Measurements from ENCODE around the gene CAMTA2.
"Not testable (repeated sequence)": the region's sequence is repeated elsewhere in the genome, so short reads cannot be mapped to it uniquely, and the experiment has no call there.

CAMTA2 gene, protein sequence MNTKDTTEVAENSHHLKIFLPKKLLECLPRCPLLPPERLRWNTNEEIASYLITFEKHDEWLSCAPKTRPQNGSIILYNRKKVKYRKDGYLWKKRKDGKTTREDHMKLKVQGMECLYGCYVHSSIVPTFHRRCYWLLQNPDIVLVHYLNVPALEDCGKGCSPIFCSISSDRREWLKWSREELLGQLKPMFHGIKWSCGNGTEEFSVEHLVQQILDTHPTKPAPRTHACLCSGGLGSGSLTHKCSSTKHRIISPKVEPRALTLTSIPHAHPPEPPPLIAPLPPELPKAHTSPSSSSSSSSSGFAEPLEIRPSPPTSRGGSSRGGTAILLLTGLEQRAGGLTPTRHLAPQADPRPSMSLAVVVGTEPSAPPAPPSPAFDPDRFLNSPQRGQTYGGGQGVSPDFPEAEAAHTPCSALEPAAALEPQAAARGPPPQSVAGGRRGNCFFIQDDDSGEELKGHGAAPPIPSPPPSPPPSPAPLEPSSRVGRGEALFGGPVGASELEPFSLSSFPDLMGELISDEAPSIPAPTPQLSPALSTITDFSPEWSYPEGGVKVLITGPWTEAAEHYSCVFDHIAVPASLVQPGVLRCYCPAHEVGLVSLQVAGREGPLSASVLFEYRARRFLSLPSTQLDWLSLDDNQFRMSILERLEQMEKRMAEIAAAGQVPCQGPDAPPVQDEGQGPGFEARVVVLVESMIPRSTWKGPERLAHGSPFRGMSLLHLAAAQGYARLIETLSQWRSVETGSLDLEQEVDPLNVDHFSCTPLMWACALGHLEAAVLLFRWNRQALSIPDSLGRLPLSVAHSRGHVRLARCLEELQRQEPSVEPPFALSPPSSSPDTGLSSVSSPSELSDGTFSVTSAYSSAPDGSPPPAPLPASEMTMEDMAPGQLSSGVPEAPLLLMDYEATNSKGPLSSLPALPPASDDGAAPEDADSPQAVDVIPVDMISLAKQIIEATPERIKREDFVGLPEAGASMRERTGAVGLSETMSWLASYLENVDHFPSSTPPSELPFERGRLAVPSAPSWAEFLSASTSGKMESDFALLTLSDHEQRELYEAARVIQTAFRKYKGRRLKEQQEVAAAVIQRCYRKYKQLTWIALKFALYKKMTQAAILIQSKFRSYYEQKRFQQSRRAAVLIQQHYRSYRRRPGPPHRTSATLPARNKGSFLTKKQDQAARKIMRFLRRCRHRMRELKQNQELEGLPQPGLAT

DNA sequence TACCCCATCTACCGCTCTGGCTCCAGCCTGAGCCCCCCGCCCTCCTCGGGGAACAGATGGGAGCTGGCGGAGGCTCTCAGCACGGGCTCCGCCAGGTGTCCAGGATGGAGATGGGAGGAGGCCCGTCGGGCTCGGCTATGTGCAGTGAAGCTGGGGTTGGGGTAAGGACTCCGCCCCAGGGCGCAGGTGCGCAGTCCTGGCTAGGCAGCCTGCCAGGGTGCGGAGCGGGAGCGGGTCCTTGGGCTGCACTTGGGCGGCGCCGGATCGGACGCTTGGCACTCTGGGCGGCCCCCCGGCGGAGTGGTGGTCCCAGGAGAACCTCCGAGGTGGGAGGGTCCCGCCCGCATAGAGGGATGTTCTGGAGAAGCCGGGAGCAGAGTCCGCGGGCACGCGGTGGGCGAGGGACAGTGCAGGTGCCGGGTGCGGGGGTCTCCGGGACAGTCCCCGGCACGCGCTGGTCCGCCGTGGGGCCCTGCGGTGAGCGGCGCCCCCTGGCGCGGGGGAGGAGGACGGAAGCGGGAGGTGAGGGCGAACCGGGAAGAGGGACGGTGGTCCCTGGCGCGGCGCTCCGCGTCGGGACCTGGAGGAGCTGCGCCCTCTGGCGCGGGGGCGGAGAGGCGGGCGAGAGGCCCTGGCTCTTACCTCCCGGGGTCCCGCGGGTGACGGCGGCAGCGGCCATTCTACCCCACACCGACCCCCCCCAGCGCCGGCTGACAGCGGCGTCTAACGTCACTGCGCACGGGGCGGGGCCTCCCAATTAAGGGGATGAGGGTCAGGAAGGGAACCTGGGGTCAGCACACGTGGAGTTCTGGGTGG lies at the start of gene CAMTA2:
Gene CAMTA2 (minus strand): TSS at position 725 of the 816 bp plus-strand sequence. CDS start 1,453 bp downstream, outside the sequence.
- H3K4me3 Mint-ChIP-seq, result peak within 1 kb of the TSS; percentile 93
- H3K27ac Mint-ChIP-seq, result peak within 1 kb of the TSS; percentile 97
- H3K36me3 Mint-ChIP-seq (ENCODE audit: low read depth), result peaks cover 70% of the 10 kb centered on the region
- DNase-seq, result peak; percentile 94
- peaks cover 52% of the 10 kb centered on the region for H3K4me1 Mint-ChIP-seq (ENCODE audit: low read depth)
- H3K27me3 Mint-ChIP-seq, result no peaks in the 10 kb centered on the region
- no peaks in the 10 kb centered on the region for H3K9me3 Mint-ChIP-seq

DNA sequence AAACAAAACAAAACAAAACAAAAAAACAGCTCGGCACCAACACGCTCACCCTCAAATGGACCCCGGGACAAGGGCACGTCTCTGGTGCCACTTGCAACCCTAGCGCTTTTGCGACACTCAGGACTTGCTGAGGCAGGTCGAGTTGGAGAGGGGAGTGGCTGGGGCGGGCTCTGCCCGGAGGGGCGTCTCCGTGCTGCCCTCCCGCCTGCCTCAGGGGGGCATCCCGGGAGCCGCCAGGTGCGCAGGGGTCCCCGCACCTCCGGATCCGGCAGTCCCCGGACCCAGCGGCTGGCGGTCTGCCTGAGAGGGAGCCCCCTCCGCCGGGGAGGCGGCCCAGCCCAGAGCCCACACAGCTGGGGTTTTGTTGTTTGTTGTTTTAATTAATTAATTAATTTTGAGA lies 47.8 kb upstream of the CAMTA2 start, which contains the start of gene SLC52A1:
Gene SLC52A1 (minus strand): TSS at position 112 of the 400 bp plus-strand sequence. CDS start 820 bp downstream, outside the sequence.
- H3K9me3 Mint-ChIP-seq, result no peaks in the 10 kb centered on the region
- H3K4me3 Mint-ChIP-seq, result no peak within 1 kb of the TSS
- DNase-seq, result no peak
- peaks cover 25% of the 10 kb centered on the region for H3K4me1 Mint-ChIP-seq (ENCODE audit: low read depth)
- H3K27ac Mint-ChIP-seq, result no peak within 1 kb of the TSS
- no peaks in the 10 kb centered on the region for H3K36me3 Mint-ChIP-seq (ENCODE audit: low read depth)
- peaks cover 4% of the 10 kb centered on the region for H3K27me3 Mint-ChIP-seq

DNA sequence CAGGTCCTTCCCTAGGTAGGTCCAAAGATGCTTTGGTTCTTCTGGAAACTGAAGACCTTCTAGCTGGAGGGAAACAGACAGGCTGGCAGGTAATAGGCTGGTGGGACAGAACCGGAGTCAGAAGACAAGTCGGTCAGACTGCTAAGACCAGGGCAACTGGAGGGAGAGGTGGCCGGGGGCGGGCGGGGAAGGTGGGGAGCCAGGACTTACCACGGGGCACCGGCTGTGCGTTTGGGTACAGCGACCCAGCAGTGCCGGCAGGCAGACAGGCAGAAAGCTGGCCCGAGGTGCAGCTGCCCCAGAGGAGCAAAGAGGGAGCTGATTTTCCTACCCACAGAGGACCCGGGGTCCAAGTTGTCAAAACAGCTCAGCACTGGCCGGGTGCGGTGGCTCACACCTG lies 47.2 kb upstream of the CAMTA2 start:
- H3K4me3 Mint-ChIP-seq, result no peak overlapping the region
- H3K27ac Mint-ChIP-seq, result no peak overlapping the region
- no peaks in the 10 kb centered on the region for H3K9me3 Mint-ChIP-seq
- H3K36me3 Mint-ChIP-seq (ENCODE audit: low read depth), result no peaks in the 10 kb centered on the region
- peaks cover 27% of the 10 kb centered on the region for H3K4me1 Mint-ChIP-seq (ENCODE audit: low read depth)
- H3K27me3 Mint-ChIP-seq, result peaks cover 4% of the 10 kb centered on the region
- DNase-seq, result no peak

DNA sequence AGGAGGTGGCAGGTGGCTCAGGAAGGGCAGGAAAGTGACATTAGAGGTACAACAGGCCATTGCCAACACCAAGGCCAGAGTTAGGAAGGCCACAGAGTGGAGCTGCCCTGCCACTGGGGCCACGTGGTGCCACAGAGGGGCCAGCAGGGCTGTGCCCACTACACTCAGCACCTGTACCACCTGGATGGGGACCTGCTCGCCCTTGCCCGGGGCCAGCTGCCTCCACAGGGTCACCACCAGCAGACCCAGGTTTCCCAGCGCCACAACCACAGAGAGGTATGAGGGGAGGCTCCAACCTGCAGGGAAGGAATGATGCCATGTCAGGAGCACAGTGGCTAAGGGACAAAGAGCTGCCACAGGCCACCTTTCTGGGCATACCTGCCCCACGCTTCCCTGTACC lies 46.6 kb upstream of the CAMTA2 start:
- H3K9me3 Mint-ChIP-seq, result no peaks in the 10 kb centered on the region
- no peak overlapping the region for H3K27ac Mint-ChIP-seq
- no peak overlapping the region for H3K4me3 Mint-ChIP-seq

GRCh38 chr17:5033352-5034015 lies 46.0 kb upstream of the CAMTA2 start:
- H3K4me3 Mint-ChIP-seq, result no peak overlapping the region
- no peak for DNase-seq
- no peak overlapping the region for H3K27ac Mint-ChIP-seq
- H3K27me3 Mint-ChIP-seq, result peaks cover 4% of the 10 kb centered on the region
- H3K4me1 Mint-ChIP-seq (ENCODE audit: low read depth), result peaks cover 27% of the 10 kb centered on the region
- no peaks in the 10 kb centered on the region for H3K36me3 Mint-ChIP-seq (ENCODE audit: low read depth)
- H3K9me3 Mint-ChIP-seq, result no peaks in the 10 kb centered on the region

More for the DNA sequence above, 46.6 kb upstream of the CAMTA2 start:
- Mint-ChIP-seq H3K36me3 (ENCODE audit: low read depth) (no peaks in the 10 kb centered on the region), H3K4me1 (ENCODE audit: low read depth) (peaks cover 27% of the 10 kb centered on the region), H3K27me3 (peaks cover 4% of the 10 kb centered on the region)
- DNase-seq, result no peak

DNA sequence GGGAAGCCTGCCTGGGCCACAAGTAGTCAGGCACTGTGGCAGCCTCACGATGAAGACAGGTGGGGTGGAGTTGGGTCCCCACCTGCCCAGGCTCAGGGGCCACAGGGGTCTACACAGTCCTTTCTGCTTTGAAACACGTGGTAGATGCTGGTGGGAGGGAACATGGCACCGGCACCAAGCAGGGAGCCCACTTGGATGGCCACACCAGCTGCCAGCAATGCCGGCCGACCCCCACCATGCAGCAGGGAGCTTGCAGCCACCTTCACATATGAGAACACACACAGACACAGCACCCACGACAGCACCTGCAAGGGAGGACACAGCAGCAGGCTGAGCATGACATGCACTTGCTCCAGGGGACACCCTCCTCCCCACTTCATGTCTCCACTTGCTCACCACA lies 45.4 kb upstream of the CAMTA2 start:
- Mint-ChIP-seq H3K4me1 (ENCODE audit: low read depth) (peaks cover 27% of the 10 kb centered on the region), H3K27ac (no peak overlapping the region)

DNA sequence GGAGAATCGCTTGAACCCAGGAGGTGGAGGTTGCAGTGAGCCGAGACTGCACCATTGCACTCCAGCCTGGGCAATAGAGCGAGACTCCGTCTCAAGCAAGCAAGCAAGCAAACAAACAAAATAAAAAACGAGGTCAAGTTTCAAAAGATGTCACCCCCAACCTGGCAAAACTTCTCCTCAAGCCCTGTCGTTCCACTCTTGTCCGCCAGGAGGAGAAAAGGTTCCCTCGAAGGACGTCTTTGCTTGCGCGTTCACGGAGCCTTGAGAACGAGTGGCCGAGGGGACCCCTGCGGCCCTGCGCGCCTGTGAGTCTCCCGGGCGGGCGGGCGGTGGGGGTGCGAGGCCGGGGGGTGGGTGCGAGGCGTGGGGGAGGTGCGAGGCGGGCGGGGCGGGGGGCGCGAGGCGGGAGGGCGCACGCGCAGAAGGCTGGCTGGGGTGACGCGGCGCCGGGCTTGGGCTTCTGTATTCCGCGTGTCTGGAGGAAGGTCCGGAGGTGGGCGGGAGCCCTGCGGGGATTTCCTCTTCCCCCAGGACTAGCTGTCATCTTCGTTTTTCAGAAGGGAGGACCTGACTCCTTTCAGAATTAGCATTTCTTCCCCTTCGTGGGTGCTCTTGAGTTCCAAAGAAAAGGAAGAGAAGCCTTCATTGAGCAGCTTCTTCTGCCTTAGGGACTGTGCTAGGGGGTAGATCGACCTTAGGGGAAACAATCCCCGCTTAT lies 44.0 kb upstream of the CAMTA2 start:
- peaks cover 4% of the 10 kb centered on the region for H3K27me3 Mint-ChIP-seq
- H3K27ac Mint-ChIP-seq, result peak overlapping the region; percentile 86
- H3K9me3 Mint-ChIP-seq, result no peaks in the 10 kb centered on the region
- H3K36me3 Mint-ChIP-seq (ENCODE audit: low read depth), result no peaks in the 10 kb centered on the region
- peak overlapping the region; percentile 72 for H3K4me3 Mint-ChIP-seq
- H3K4me1 Mint-ChIP-seq (ENCODE audit: low read depth), result peaks cover 27% of the 10 kb centered on the region
- peak; percentile 88 for DNase-seq

More for the DNA sequence above, 45.4 kb upstream of the CAMTA2 start:
- H3K36me3 Mint-ChIP-seq (ENCODE audit: low read depth), result no peaks in the 10 kb centered on the region
- no peak overlapping the region for H3K4me3 Mint-ChIP-seq
- no peaks in the 10 kb centered on the region for H3K9me3 Mint-ChIP-seq
- H3K27me3 Mint-ChIP-seq, result peaks cover 4% of the 10 kb centered on the region
- no peak for DNase-seq

DNA sequence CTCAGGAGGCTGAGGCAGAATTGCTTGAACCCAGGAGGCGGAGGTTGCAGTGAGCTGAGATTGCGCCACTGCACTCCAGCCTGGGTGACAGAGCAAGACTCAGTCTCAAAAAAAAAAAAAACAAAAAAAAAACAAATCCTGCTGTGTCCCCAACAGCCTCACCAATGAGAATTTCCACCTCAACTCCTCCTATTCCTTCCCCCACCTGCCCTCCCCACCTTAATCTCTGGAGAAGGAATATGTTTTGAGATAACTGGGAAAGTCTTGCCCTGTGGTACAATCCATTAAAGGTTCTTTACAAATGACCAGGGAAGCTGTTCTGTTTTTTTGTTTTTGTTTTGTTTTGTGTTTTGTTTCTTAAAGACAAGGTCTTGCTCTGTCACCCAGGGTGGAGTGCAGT lies 42.7 kb upstream of the CAMTA2 start:
- H3K4me1 Mint-ChIP-seq (ENCODE audit: low read depth), result peaks cover 27% of the 10 kb centered on the region
- H3K9me3 Mint-ChIP-seq; H3K36me3 Mint-ChIP-seq (ENCODE audit: low read depth); H3K4me3 Mint-ChIP-seq; DNase-seq; H3K27me3 Mint-ChIP-seq: not testable (repeated sequence)
- H3K27ac Mint-ChIP-seq, result peak overlapping the region; percentile 33

- Mint-ChIP-seq H3K9me3 (no peaks in the 10 kb centered on the region), H3K27ac (no peak overlapping the region), H3K4me1 (ENCODE audit: low read depth) (peaks cover 24% of the 10 kb centered on the region), H3K27me3 (no peaks in the 10 kb centered on the region), H3K4me3 (no peak overlapping the region), H3K36me3 (ENCODE audit: low read depth) (peaks cover 18% of the 10 kb centered on the region)
- no peak for DNase-seq
Measured at GRCh38 chr17:5027916-5028315, 40.4 kb upstream of the CAMTA2 start.

DNA sequence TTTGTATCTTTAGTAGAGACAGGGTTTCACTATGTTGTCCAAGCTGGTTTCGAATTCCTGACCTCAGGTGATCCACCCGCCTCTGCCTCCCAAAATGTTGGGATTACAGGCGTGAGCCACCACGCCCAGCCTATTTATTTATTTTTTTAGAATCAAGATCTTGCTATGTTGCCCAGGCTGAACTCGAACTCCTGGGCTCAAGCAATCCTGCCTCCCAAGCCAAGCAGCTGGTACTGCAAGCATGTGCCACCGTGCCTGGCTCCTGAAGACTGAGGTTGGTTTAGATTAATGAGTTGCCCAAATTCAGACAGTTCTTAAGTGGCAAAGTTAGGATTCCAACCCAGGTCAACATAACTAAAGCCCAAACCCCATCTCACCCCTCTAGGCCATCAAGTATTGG lies 39.8 kb upstream of the CAMTA2 start:
- H3K27ac Mint-ChIP-seq, result no peak overlapping the region
- no peak for DNase-seq
- no peak overlapping the region for H3K4me3 Mint-ChIP-seq
- H3K9me3 Mint-ChIP-seq, result no peaks in the 10 kb centered on the region
- peaks cover 24% of the 10 kb centered on the region for H3K36me3 Mint-ChIP-seq (ENCODE audit: low read depth)
- peaks cover 20% of the 10 kb centered on the region for H3K4me1 Mint-ChIP-seq (ENCODE audit: low read depth)
- H3K27me3 Mint-ChIP-seq, result no peaks in the 10 kb centered on the region

DNA sequence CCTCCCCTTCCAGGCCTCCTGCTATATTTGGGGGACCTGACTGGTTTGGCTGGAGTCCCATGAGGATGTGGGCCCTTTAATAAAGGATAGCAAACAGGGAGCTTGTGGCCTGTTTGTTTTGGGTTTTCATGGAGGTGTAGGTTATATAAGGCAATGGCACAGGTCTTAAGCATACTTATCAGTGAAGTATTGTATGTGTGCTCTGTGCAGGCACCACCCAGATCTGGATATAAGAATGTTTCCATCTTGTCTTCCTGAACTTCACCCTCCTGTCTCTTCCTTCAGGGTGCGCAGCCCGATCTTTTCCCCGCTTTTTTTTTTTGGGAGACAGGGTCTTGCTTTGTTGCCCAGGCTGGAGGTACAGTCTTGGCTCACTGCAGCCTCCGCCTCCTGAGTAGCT lies 37.1 kb upstream of the CAMTA2 start:
- peaks cover 2% of the 10 kb centered on the region for H3K4me1 Mint-ChIP-seq (ENCODE audit: low read depth)
- H3K9me3 Mint-ChIP-seq, result no peaks in the 10 kb centered on the region
- peaks cover 49% of the 10 kb centered on the region for H3K36me3 Mint-ChIP-seq (ENCODE audit: low read depth)
- H3K27me3 Mint-ChIP-seq, result no peaks in the 10 kb centered on the region
- H3K4me3 Mint-ChIP-seq, result no peak overlapping the region
- no peak overlapping the region for H3K27ac Mint-ChIP-seq
- DNase-seq, result no peak

DNA sequence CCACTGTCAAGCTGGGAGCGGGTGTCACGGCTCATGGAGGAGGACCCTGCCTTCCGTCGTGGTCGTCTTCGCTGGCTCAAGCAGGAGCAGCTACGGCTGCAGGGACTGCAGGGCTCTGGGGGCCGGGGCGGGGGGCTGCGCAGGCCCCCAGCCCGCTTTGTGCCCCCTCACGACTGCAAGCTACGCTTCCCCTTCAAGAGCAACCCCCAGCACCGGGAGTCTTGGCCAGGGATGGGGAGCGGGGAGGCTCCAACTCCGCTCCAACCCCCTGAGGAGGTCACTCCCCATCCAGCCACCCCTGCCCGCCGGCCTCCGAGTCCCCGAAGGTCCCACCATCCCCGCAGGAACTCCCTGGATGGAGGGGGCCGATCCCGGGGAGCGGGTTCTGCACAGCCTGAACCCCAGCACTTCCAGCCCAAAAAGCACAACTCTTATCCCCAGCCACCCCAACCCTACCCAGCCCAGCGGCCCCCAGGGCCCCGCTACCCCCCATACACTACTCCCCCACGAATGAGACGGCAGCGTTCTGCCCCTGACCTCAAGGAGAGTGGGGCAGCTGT lies 36.2 kb upstream of the CAMTA2 start:
- DNase-seq, result no peak
- H3K4me1 Mint-ChIP-seq (ENCODE audit: low read depth), result peaks cover 11% of the 10 kb centered on the region
- H3K36me3 Mint-ChIP-seq (ENCODE audit: low read depth), result peaks cover 58% of the 10 kb centered on the region

More for the DNA sequence above, 36.2 kb upstream of the CAMTA2 start:
- Mint-ChIP-seq H3K9me3 (no peaks in the 10 kb centered on the region), H3K27ac (no peak overlapping the region), H3K4me3 (no peak overlapping the region), H3K27me3 (no peaks in the 10 kb centered on the region)
